Measurements from ENCODE around the gene PRR11.

DNA sequence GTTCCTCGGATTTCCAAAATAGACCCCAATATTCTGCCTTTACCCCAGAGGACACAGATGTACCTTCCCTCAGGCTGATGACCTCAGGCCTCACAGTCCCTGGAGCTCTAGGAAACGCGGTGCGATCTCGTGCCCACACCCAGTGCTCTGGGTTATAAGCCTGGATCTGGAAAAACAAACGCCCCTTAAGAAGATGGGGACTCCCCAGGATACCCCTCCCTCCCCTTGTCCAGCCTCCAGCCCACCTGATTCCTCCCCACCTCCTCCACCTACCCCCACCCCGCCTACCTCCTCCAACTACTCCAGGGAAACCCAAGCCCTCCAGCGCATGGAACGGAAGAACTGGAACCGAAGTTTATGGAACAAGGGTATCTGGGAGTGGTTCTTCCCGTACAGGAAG, 19.1 kb downstream of the PRR11 start:
- TF ChIP-seq, protein P1, sequence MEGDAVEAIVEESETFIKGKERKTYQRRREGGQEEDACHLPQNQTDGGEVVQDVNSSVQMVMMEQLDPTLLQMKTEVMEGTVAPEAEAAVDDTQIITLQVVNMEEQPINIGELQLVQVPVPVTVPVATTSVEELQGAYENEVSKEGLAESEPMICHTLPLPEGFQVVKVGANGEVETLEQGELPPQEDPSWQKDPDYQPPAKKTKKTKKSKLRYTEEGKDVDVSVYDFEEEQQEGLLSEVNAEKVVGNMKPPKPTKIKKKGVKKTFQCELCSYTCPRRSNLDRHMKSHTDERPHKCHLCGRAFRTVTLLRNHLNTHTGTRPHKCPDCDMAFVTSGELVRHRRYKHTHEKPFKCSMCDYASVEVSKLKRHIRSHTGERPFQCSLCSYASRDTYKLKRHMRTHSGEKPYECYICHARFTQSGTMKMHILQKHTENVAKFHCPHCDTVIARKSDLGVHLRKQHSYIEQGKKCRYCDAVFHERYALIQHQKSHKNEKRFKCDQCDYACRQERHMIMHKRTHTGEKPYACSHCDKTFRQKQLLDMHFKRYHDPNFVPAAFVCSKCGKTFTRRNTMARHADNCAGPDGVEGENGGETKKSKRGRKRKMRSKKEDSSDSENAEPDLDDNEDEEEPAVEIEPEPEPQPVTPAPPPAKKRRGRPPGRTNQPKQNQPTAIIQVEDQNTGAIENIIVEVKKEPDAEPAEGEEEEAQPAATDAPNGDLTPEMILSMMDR (conservative IDR thresholded peaks at IDR 0.05 in 1 of 2, IDR thresholded peaks at IDR 0.05 in 1 of 2; ENCODE audit: low read depth in 1 of 2, low read length in 2 of 2), result no peak
- no peak for TF ChIP-seq EZH2 (IDR thresholded peaks at IDR 0.05; ENCODE audit: low read length, missing control alignments)

Measured in fibroblast of lung (primary cell).